HG02885 (cell line): Measurements from ENCODE around the gene ABCA4.
A peak's percentile ranks its signal among the peaks of the same experiment; 100 is the strongest.

Source experiments
- ATAC-seq: cut with Tn5 transposase; IDR thresholded peaks from one replicate; pipeline ENCODE4 v1.9.1; 2021; ENCODE audit warnings: mild to moderate bottlenecking; ENCODE audit not compliant: unreplicated experiment, poor library complexity

ABCA4 gene

GRCh38 chr1:94124538-94124937, 3.6 kb upstream of the ABCA4 start:
- no peak for ATAC-seq

- ATAC-seq, result no peak
These were observed 1.4 kb upstream of the ABCA4 start for GRCh38 chr1:94122201-94122970.

- no peak for ATAC-seq
These were observed 468 bp upstream of the ABCA4 start for GRCh38 chr1:94121411-94121821.

GRCh38 chr1:94120570-94120901, 412 bp downstream of the ABCA4 start:
- no peak for ATAC-seq

GRCh38 chr1:94119796-94120569, 965 bp downstream of the ABCA4 start:
- ATAC-seq, result no peak

- ATAC-seq, result no peak
These were observed 1.6 kb downstream of the ABCA4 start for GRCh38 chr1:94119306-94119705.

GRCh38 chr1:94118471-94118870, 2.5 kb downstream of the ABCA4 start:
- no peak for ATAC-seq

GRCh38 chr1:94118013-94118412, 2.9 kb downstream of the ABCA4 start:
- ATAC-seq, result no peak

GRCh38 chr1:94117259-94117851, 3.6 kb downstream of the ABCA4 start:
- ATAC-seq, result no peak

GRCh38 chr1:94115900-94116436, 5.0 kb downstream of the ABCA4 start:
- ATAC-seq, result no peak

GRCh38 chr1:94115254-94115899, 5.6 kb downstream of the ABCA4 start:
- ATAC-seq, result no peak

- ATAC-seq, result no peak
These were observed 7.2 kb downstream of the ABCA4 start for GRCh38 chr1:94113589-94114226.

- ATAC-seq, result peak; percentile 97
These were observed 9.1 kb downstream of the ABCA4 start for GRCh38 chr1:94111879-94112278.

GRCh38 chr1:94110946-94111740, 9.8 kb downstream of the ABCA4 start:
- ATAC-seq, result no peak

GRCh38 chr1:94110021-94110761, 10.8 kb downstream of the ABCA4 start:
- ATAC-seq, result no peak

- no peak for ATAC-seq
These were observed 11.5 kb downstream of the ABCA4 start for GRCh38 chr1:94109478-94109877.

- no peak for ATAC-seq
These were observed 13.8 kb downstream of the ABCA4 start for GRCh38 chr1:94107141-94107540.

- ATAC-seq, result no peak
These were observed 14.2 kb downstream of the ABCA4 start for GRCh38 chr1:94106716-94107115.
